NCI-H460 (cell line): Measurements from ENCODE around the gene TTYH3. TPM values are rescaled to one million over a fixed set of nuclear protein-coding genes. Genes with fewer than 3 reads are reported as not detected.

ENCODE experiments used
- DNase-seq: peaks from one replicate; pipeline ENCODE4 v3.0.0-alpha.2; 2016; ENCODE audit warnings: low read depth; ENCODE audit errors: extremely low read depth
- total RNA-seq: library from RNA; depleted of rRNA; stranded (reverse); fragments of >200 nt; shearing (Covaris generic); gene quantifications from 2 replicates; pipeline ENCODE4 v1.2.3, GENCODE V29; 2014

Gene TTYH3
- total RNA-seq, 1 experiment from 2014 or later, result 6.0 TPM

DNA sequence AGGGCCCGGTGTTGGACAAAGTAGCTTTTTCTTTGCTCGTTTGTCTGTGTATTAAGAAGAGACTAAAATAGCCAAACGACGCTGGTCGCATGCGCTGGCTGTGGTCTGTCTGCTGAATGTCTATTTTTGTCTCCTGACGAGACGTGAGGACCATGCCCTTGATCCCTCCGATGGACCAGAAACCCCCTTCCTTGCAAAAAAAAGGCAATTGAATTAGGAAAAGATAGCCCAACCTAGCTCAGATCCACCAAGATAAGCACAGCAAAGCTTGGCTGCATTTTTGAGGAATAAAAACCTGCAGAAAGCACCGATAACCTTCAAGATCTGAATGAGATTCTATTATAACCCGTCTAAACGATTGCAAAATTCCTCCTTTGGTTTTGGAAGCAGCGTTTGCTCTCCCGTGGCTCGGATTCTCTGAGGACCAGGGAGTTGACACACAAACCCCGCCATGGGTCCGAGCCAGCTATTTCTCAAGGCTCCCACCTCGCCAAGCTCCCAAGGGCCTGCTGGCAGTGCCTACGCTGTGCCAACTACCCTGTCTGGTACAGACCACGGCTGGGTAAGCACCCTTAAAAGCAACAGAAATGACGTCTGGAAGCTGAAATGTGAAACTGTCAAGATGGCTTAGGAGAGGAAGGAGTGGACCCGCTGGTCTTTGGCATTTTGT lies 17.7 kb upstream of the TTYH3 start:
- DNase-seq, result no peak

DNA sequence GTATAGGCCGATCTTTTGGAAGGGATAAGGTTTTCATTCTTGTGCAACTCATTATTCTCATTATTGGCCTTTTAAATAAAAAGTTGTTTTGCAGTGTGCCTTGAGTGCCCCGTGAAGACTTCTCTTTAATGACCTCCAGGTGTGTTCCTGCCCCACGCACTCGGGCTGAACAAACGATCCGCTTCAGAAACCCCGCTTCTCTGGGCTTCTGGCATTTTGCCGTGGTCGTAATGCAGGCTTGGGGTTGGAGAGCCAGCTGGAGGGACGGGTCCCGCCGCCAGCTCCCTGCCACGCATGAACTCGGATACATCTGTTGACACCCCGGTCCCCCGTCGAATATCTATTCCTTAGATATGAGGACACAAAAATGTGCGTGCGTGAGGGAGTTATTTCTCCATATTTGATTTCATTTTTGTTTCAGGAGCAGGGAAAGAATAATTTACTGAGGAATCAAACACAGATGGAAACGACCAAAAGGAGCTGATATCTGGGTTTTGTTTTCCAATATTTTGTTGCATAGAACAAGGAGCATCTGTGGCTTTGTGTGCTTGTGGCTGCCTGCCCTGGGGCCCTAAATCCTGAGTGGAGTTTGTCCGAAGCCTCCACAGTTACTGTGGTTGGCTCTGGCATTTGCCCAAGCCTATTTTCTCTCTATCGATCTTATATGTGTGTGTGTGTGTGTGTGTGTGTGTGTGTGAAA lies 17.0 kb upstream of the TTYH3 start:
- DNase-seq, result no peak

DNA sequence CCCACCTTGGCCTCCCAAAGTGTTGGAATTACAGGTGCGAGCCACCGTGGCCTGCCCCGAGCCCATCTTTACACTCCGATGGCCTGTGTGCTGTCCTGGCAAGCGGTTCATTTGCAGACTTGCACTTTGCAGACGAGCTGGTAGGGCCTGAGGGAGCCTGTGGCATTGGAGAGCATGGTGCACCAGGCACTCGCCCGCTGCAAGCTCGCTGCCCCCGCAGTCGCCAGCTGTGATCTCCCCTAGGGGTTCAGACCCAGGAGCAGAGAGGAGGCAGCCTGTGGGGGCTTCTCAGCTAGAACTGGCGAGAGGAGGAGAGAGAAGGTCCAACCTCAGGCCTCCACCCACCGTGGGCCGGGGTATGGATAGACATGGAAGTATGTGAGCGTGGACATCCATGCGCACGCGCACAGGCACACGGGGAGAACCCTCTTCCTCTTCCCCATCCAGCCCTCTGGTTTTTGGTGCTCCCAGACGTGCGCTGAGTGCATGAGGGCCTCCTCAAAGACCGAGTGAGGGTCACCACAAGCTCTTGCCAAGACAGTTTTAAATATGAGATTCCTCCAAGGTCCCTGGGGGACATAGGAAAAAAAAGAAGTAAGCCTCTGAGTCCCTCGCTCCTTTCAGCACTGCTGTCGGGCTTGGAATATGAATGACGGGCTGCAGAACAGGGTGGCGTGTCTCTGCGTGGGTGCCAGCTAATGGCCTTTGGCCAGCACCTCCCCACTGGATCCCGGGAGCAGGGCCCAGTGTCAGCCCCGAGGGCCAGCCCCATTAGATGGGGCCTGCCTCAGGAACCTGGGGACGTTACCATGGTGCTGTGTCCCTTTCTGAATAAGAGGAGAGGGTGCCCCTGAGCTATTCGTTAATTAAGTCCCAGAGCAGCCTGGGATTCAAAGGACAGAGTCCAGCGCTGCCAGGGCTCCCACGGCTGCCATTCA lies 15.1 kb upstream of the TTYH3 start:
- no peak for DNase-seq

DNA sequence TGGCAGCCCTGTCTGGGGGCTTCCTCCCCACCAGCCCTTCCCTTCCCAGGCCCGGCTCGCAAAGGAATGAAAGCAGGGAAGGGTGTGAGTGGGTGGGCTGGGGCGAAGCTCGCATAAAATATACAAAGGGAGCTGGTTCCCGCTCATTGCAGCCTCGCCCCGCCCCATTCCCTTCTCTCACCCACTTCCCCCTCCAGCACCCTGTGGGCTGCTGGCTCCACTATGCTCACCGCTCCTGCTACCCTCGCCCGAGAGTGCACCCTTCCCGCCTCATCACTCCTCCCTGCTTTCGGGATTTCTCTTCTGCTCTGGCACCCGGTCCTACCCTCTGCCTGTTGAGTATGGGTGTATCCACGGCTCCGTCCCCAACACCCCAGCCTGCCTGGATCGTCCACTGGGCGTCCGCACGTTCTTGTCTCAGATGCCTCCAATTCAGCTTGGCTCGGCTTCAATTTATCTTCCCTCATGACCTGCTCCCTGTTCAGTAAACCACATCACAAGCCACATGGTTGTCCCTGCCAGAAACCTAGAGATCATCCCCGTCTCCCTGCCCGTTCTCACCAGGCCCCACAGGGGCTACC lies 14.4 kb upstream of the TTYH3 start:
- no peak for DNase-seq

DNA sequence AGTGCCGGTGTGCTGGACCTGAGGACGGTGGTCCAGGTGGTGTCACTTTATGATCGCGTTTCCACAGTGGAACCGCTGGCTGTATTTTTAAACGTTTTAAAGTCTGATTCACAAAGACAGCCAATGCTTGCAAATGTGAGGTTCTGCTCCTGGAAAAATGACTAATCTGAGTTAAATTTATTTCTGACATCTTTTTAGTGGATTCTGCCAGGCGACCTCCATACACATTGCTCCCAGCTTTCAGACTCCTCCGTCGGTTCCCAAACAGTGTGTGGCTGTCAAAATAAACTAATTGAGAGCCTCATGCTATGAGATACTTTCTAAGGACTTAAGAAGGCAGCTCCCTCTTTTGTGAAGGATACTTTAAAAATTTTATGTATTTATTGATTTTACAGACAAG lies 12.7 kb upstream of the TTYH3 start:
- DNase-seq, result no peak

DNA sequence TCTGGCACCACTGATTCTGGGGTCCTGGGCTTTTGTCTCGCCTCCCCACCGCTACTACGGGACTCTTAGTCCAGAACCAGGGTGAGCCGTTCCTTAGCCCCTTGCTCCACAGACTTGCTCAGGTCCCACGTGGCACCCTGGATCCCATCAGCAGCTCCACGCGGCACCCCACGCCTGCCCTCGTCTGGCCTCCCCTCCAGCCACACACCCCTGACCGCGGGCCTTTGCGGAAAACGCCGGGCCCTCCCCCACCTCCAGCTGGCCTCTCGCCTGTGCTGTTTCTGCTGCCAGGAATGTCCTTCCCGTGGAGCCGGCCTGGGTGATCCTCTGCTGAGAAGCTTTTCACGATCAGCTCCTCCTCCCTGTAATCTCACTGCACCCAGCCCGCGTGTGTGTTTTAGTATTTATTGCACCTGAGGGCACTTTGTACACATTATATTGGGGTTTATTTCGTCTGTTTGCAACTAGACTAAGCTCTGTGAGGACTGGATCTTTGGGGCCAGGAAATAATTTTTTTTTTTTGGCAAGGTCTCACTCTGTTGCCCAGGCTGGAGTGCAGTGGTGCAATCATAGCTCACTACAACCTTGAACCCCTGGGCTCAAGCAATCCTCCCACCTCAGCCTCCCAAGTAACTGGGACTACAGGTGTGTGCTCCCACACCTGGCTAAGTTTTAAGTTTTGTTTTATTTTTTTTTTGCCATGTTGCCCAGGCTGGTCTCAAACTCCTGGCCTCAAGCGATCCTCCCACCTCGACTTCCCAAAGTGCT lies 10.5 kb upstream of the TTYH3 start:
- DNase-seq, result no peak

DNA sequence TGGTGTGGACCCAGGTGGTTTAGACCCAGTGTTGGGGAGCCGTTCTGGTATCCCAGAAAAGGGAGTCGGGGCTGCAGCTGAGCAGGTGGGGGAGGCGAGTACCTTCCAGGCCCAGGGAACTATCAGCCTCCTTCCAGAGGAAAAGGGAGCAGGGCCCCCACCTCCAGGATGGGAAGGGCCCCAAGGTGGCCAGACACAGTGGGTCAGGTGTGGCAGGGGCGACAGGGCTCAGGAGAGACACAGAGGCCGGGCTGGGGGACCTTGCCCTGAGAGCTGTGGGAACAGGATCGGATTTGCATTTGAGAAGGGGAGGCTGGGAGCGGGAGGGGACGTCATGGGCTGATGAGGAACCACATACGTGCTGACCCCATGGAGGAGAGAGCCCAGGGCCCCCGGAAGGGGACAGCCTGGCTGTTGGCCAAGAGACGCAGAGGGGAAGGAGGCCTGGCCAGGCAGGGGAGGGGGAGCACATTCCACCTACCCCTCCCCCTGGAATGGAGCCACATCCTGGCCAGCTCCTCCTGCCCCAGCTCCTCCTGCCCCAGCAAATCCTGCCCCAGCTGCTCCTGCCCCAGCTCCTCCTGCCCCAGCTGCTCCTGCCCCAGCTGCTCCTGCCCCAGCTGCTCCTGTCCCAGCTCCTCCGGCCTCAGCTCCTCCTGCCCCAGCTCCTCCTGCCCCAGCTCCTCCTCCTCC lies 9.7 kb upstream of the TTYH3 start:
- DNase-seq, result no peak

DNA sequence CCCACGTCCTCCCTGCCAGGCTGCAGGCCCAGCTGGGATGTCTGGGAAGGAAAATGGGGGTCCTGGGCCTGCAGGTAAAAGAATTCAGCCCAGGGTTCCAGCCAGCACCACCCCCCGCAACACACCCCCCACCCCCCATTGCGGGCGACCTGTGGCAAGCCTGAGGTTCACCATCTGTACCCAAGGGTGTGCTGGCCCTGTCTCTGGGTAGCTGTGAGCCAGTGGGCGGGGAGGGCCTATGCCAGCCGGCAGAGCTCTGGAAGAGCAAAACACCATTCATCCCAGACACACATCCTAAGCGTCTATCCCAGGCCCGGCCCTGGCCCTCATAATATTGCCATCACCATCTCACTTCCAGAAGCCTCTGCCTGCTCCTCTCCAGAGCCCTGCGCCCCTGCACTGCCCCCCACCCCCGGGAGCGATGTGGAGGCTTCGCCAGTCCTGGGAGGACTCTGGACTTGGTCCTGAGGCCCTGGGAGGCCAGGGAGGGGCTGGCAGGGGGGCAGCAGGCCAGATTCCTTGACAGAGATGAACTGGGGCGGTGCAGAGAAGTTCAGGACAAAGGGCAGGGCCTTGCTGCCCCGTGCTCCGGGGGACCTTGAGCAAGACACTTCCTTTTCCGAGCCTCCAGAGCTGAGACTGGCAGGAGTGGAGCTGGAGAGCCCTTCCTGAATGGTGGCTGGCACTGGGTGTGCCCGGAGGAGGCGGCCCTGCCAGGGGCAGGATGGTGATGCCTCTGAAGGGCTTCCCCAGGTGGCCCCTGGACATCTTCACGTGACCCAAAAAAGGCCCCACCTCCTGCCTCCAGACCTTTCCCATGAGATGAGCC lies 8.7 kb upstream of the TTYH3 start:
- no peak for DNase-seq

DNA sequence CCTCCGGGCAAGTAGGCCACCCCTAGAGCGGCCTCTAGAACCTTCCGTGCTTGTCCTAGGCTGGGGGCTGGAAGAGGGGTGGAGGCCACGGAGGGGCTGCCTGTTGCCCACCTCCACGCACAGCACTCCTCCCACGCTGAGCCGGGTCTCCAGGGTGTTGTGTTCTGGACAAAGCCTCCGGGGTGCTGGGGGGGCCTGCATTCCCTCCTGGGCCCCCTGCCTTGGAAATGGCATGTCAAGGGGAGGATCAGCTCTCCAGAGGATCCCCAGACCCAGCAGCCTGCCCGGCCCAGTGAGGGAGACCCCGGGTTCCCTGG lies 8.1 kb upstream of the TTYH3 start:
- DNase-seq, result no peak

DNA sequence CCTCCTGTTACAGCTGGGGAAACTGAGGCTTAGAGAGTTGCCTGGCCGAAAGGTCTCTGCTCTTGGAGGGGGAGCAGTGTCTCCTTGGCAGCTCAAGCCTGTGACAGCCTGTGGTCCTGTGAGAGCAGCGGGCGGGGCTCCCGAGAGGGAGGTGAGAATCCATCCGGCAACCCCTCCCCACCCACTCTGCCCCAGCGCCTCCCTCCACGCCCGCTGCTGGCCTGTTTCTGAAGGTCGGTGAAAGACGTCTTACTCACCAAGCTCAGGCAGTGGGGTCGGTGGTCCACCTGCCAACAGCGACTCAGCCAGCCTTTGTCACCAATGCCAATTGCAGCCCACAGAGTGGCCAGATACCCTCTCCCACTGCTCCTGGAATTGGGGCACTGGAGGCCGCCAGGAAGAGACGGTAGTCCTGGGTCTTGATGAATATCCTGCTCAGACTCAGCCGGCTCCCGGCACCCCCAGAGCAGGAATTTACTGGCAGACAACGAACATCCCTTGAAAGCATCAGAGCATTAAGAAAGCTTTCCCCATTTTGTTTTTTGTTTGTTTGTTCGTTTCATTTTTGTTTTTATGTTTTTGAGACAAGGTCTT lies 7.4 kb upstream of the TTYH3 start:
- no peak for DNase-seq

DNA sequence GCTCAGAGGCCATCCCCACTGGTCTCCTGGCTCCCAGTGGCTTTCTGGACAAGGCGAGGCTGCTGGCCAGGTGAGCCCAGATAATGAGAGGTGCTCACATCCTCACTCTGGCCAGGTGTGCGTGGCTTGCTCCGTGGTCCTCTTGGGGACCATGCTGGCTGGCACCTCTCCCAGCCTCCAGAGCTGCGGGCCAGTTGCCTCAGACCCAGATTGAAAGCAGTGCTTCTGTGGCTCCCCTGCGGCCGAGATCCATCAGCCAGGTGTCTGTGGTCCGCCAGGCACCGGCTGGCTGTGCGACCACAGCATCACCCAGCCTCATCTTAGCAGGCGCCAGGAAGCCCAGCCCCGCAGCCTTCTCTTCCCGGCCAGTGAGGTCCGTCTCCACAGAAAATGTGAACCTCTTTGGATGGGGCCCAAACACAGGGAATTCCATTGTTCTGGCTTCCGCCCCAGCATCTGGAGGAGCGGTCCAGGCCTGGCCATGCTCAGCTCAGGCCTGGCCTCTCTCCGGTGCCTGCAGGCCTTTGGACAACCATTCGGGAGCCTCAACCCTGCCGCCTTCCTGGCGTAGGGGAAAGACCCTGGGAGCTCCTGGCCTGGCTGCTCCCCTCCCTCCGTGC lies 5.2 kb upstream of the TTYH3 start:
- DNase-seq, result no peak

DNA sequence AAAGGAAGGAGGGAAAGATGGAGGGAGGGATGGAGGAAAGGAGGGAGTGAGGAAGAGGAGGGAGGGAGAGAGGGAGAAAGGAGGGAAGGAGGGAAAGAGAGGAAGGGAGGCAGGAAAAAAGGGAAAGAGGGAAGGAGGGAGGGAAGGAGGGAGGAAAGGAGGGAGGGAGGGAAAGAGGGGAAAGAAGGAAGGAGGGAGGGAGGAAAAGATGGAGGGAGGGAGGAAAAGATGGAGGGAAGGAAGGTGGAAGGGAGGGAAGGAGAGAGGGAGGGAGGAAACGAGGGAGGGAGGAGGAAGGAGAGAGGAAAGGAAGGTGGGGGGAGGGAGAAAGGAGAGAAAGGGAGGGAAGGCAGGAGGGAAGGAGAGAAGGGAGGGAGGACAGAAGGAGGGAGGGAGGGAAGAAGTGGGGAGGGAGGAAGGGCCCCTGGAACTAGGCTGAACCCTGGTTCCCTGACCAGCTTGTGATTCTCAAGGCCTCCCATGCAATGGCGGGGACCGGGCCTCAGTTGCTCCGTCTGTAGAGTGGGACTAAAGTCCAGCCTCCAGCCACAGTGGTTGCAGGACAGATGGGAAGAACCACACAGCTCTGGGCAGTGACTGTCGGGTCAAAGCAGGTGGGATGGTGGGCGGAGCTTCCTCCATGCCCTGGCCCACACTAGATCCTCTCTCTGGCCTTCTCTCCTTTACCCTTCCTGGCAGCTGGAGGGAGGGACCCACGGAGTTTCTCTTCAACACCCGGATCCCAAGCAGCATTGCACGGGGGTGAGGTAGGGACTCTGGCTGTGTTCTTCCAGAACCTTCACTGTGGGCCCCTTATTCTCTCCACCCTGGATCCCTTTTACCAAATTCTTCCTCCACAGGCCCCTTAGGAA lies 4.3 kb upstream of the TTYH3 start:
- no peak for DNase-seq

DNA sequence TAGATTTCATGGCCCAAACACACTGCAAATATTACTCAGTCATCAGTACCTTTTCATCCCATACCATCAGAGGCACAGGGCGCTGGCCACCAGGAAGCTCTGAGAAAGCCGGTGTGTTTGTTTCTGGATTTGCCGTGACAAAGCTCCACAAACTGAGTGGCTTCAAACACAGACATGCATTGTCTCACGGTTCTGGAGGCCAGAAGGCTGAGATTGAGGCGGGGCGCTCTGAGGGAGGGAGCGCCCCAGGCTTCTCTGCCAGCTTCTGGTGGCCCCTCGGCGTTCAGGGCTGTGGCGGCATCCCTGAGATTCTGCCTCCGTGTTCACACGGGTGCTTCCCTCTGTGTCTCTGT lies 3.7 kb upstream of the TTYH3 start:
- no peak for DNase-seq

DNA sequence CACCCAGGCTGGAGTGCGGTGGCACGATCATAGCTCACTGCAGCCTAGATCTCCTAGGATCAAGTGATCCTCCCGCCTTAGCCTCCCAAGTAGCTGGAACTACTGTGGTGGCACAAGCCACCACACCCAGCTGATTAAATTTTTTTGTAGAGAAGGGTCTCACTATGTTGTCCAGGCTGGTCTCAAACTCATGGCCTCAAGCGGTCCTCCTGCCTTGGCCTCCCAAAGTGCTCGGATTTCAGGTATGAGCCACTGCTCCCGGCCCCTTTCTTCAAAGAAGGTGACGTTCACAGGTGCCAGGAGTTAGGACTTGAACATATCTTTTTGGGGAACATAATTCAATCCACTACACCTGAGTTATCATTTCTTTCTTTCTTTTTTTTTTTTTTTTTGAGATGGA lies 2.9 kb upstream of the TTYH3 start:
- no peak for DNase-seq

DNA sequence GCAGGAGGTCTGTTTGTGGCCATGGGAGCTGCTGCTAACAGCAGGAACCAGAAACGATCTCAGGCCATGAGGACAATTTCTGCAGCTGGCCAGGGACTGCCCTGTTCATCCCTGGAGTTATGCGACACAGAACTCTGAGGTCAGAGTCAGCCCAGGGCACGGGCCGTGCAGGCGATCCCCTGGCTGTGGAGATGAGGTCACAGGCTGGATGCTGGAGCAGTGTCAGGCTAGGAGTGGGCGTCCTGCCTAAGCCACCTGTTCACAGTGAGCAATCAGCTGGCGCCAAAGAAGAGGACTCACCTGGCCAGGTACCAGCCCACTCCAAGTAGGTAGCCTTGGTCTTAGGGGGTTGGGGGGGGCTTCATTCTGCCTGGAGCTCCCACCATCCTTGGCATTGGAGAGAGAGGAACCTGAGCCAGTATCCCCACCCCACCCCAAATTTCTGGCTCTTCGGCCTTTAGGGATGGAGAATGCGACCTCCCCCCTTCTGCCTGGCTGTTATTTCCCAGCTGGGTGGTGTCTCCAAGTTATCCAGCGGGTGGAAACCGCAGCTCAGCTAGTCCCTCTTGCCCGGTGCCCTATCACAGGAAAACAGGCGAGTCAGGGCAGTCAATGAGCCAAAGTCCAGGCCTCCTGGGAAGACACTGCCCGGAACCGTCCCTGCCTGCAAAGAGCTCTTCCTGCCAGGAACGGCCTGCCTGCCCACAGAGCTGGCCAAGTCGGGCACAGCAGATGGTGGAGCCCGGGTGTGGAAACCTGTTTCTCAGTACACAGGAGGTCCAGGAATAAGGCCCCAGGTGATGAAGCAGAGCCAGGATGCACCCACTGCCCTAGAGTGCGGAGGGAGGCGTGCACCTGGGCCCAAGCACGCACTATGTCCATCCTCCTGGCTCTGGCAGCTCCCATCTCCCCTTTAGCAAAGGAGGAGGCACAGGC lies 1.8 kb upstream of the TTYH3 start:
- no peak for DNase-seq
